A549 (cell line): ENCODE measurements around the gene FKBP6. TPM values are rescaled to one million over a fixed set of nuclear protein-coding genes. Genes with fewer than 3 reads are reported as not detected.

Source experiments
- ATAC-seq, 2 experiments: fragments of 200-7000 bp in 1 of 2; fragments of >200 bp in 1 of 2; cut with Nextera tagmentation in 1 of 2; cut with Tn5 transposase in 1 of 2; 3 replicates each; pipeline versions ENCODE4 v1.8.0 to v1.9.1; 2018 to 2020; ENCODE audit warnings: mild to moderate bottlenecking in 1 of 2, moderate library complexity in 1 of 2
- CTCF ChIA-PET: fragments of 300-600 bp; sonication (Branson Sonifier 250); formaldehyde crosslinking; extraction: SDS; loops from one replicate; lab custom pipeline; 2021; ENCODE audit warnings: antibody characterized with exemption, inconsistent platforms; lab: Yijun Ruan, JAX
- POLR2A ChIA-PET: fragments of 350-600 bp; formaldehyde crosslinking; extraction: SDS; loops from one replicate; lab custom pipeline; 2021; ENCODE audit warnings: antibody characterized with exemption, inconsistent platforms; lab: Yijun Ruan, JAX
- DNase-seq, 2 experiments: peaks; one replicate each; pipeline versions ENCODE4 v3.0.0 to v3.0.0-alpha.2; 2011 to 2016; ENCODE audit warnings: low read depth in 1 of 2, low spot score in 1 of 2
- FAIRE-seq: peaks from 2 replicates; lab custom pipeline; 2011; peaks lifted over from hg19 to GRCh38; lab: Jason Lieb, UNC
- H3K27ac ChIP-seq, 2 experiments: fragments of >200 bp; sonication (Bioruptor Twin); formaldehyde crosslinking; 3 replicates each; pipeline ENCODE4 v1.5.1; 2016 to 2017
- H3K4me1 ChIP-seq: fragments of >200 bp; sonication (Bioruptor Twin); formaldehyde crosslinking; 3 replicates; pipeline ENCODE4 v1.6.1; 2016
- H3K4me2 ChIP-seq: fragments of >200 bp; sonication (Bioruptor Twin); formaldehyde crosslinking; 3 replicates; pipeline ENCODE4 v1.6.1; 2016
- H3K4me3 ChIP-seq: fragments of >200 bp; sonication (Bioruptor Twin); formaldehyde crosslinking; 3 replicates; pipeline ENCODE4 v1.5.1; 2016
- H3K9me3 ChIP-seq: fragments of >200 bp; sonication (Bioruptor Twin); formaldehyde crosslinking; 3 replicates; pipeline ENCODE4 v1.6.1; 2016
- ATOH8 ChIP-seq: fragments of 250-450 bp; sonication (Bioruptor Pico); IDR thresholded peaks from 2 replicates; pipeline ENCODE4 v1.5.0; 2020; ENCODE audit warnings: low read depth, mild to moderate bottlenecking, moderate library complexity
- BHLHE40 ChIP-seq: IDR thresholded peaks from 2 replicates; pipeline ENCODE4 v1.6.1; 2012; ENCODE audit warnings: low read depth, low read length, inconsistent platforms
- CBX8 ChIP-seq: fragments of 200-600 bp; sonication (generic); IDR thresholded peaks from 2 replicates; pipeline ENCODE4 v1.6.1; 2016
- E2F6 ChIP-seq: IDR thresholded peaks from 2 replicates; pipeline ENCODE4 v1.6.1; 2012; ENCODE audit warnings: low read depth, borderline replicate concordance
- EHF ChIP-seq: fragments of 250-450 bp; sonication (Bioruptor Pico); IDR thresholded peaks from 2 replicates; pipeline ENCODE4 v1.5.0; 2020; ENCODE audit warnings: mild to moderate bottlenecking
- ESRRA ChIP-seq: fragments of 150-350 bp; IDR thresholded peaks from 2 replicates; pipeline ENCODE4 v1.6.1; 2014; ENCODE audit warnings: mild to moderate bottlenecking, low read length, borderline replicate concordance
- FOSB ChIP-seq: fragments of 250-450 bp; sonication (Bioruptor Pico); IDR thresholded peaks from 2 replicates; pipeline ENCODE4 v1.5.0; 2020; ENCODE audit warnings: mild to moderate bottlenecking, moderate library complexity
- FOSL2 ChIP-seq, 2 experiments: fragments of 450-650 bp in 1 of 2; fragments of >200 bp in 1 of 2; sonication (Bioruptor Twin) in 1 of 2; formaldehyde crosslinking; IDR thresholded peaks; 2 replicates each; pipeline versions ENCODE4 v1.5.0 to v1.6.1; 2016 to 2020; ENCODE audit warnings: mild to moderate bottlenecking in 1 of 2, moderate library complexity in 1 of 2
- HDAC2 ChIP-seq: fragments of 200-600 bp; sonication (generic); IDR thresholded peaks from 2 replicates; pipeline ENCODE4 v1.6.1; 2016
- HEYL ChIP-seq: fragments of 250-450 bp; sonication (Bioruptor Pico); IDR thresholded peaks from 2 replicates; pipeline ENCODE4 v1.8.0; 2021; ENCODE audit warnings: mild to moderate bottlenecking, moderate library complexity
- HMGXB4 ChIP-seq: fragments of 250-450 bp; sonication (Bioruptor Pico); IDR thresholded peaks from 2 replicates; pipeline ENCODE4 v1.5.0; 2021; ENCODE audit warnings: mild to moderate bottlenecking, moderate library complexity, borderline replicate concordance
- HOXA7 ChIP-seq: fragments of 250-450 bp; sonication (Bioruptor Pico); IDR thresholded peaks from 2 replicates; pipeline ENCODE4 v1.5.0; 2020; ENCODE audit warnings: mild to moderate bottlenecking, moderate library complexity
- KDM1A ChIP-seq: fragments of 200-600 bp; sonication (generic); IDR thresholded peaks from 2 replicates; pipeline ENCODE4 v1.6.1; 2016; ENCODE audit warnings: low read depth, mild to moderate bottlenecking
- KDM5A ChIP-seq: fragments of 200-600 bp; sonication (generic); IDR thresholded peaks from 2 replicates; pipeline ENCODE4 v1.6.1; 2016; ENCODE audit warnings: antibody characterized with exemption, mild to moderate bottlenecking
- MYC ChIP-seq: IDR thresholded peaks from 2 replicates; pipeline ENCODE4 v1.6.1; 2012; ENCODE audit warnings: mild to moderate bottlenecking, inconsistent platforms, low read length, improper control_type of control experiment, borderline replicate concordance
- NFE2L2 ChIP-seq: fragments of 150-350 bp; conservative IDR thresholded peaks from 2 replicates; pipeline ENCODE4 v1.6.1; 2014; ENCODE audit warnings: low read length
- NPAS2 ChIP-seq: fragments of 250-450 bp; sonication (Bioruptor Pico); IDR thresholded peaks from 2 replicates; pipeline ENCODE4 v1.8.0; 2022; ENCODE audit warnings: mild to moderate bottlenecking, moderate library complexity, borderline replicate concordance
- RAD21 ChIP-seq, 2 experiments: fragments of >200 bp in 1 of 2; sonication (Bioruptor Twin) in 1 of 2; formaldehyde crosslinking in 1 of 2; IDR thresholded peaks in 1 of 2; conservative IDR thresholded peaks in 1 of 2; 2 replicates in 1 of 2; 3 replicates in 1 of 2; pipeline ENCODE4 v1.6.1; 2012 to 2018; ENCODE audit warnings: inconsistent platforms in 1 of 2
- REST ChIP-seq: fragments of 200-600 bp; sonication (generic); IDR thresholded peaks from 2 replicates; pipeline ENCODE4 v1.6.1; 2016; ENCODE audit warnings: antibody characterized with exemption, mild to moderate bottlenecking, moderate library complexity
- RNF2 ChIP-seq: fragments of 200-600 bp; sonication (generic); IDR thresholded peaks from 2 replicates; pipeline ENCODE4 v1.6.1; 2016; ENCODE audit warnings: low read depth, mild to moderate bottlenecking, antibody characterized with exemption, moderate library complexity, borderline replicate concordance
- SREBF2 ChIP-seq: fragments of 450-650 bp; IDR thresholded peaks from 2 replicates; pipeline ENCODE4 v1.6.1; 2014; ENCODE audit warnings: mild to moderate bottlenecking, moderate library complexity
- TP53 ChIP-seq: fragments of 250-450 bp; sonication (Bioruptor Pico); IDR thresholded peaks from 2 replicates; pipeline ENCODE4 v1.5.0; 2021; ENCODE audit warnings: mild to moderate bottlenecking, moderate library complexity
- USF2 ChIP-seq: fragments of 450-650 bp; IDR thresholded peaks from 2 replicates; pipeline ENCODE4 v1.6.1; 2014; ENCODE audit warnings: antibody characterized with exemption
- ZNF302 ChIP-seq: fragments of 250-450 bp; sonication (Bioruptor Pico); IDR thresholded peaks from 2 replicates; pipeline ENCODE4 v1.9.0; 2021; ENCODE audit warnings: inconsistent platforms, mild to moderate bottlenecking, moderate library complexity
- WGBS: methylation state at CpG from one replicate; pipeline ENCODE4 v1.1.6; 2017; ENCODE audit errors: missing lambda C conversion rate; 5-methylcytosine and 5-hydroxymethylcytosine counted together
- polyA plus RNA-seq, 4 experiments: library from polyadenylated mRNA; depleted of rRNA in 3 of 4; stranded (reverse); fragments of >200 nt; fragmentation: RNase III in 1 of 4; extraction: RNeasy Plus Mini Kit Qiagen cat#74134 plus additional on column Dnase treatment in 1 of 4; gene quantifications; 2 replicates in 3 of 4; 3 replicates in 1 of 4; pipeline ENCODE4 v1.2.3, GENCODE V29; 2011 to 2017

FKBP6 gene
- polyA plus RNA-seq, 2 of the 4 experiments (the other 2 are of a cell fraction): 0.04 TPM; not detected in 1

- ATAC-seq (no peak), DNase-seq (no peak), FAIRE-seq (no peak)
- Histone ChIP-seq H3K4me3 (no peak overlapping the region), H3K27ac (no peak overlapping the region), H3K4me1 (no peaks in the 10 kb centered on the region), H3K4me2 (no peak overlapping the region), H3K9me3 (peaks cover 39% of the 10 kb centered on the region)
- ChIA-PET CTCF (interaction anchor here (0.7 kb wide), 1 partner anchor 45 kb away, joined by 3 read pairs; no protein-coding TSS in a partner anchor), POLR2A (interaction anchor here (0.6 kb wide), 1 partner anchor 13 kb away, joined by 4 read pairs; no protein-coding TSS in a partner anchor)
- 56% methylated on average over 4 of the region's 4 CpGs for WGBS
- TF ChIP-seq FOSL2 (IDR thresholded peaks at IDR 0.05): no peak
- no peak for TF ChIP-seq FOSL2 (CRISPR knock-in tag; IDR thresholded peaks at IDR 0.05)
- no peak for TF ChIP-seq ESRRA
- TF ChIP-seq MYC: no peak
- no peak for TF ChIP-seq HMGXB4 (CRISPR knock-in tag)
- TF ChIP-seq HEYL: no peak
- TF ChIP-seq EHF (CRISPR knock-in tag): no peak
- no peak for TF ChIP-seq TP53 (CRISPR knock-in tag)
- TF ChIP-seq ZNF302 (CRISPR knock-in tag): no peak
- TF ChIP-seq NFE2L2: no peak
- TF ChIP-seq CBX8: no peak
- no peak for TF ChIP-seq KDM5A
- no peak for TF ChIP-seq KDM1A
- TF ChIP-seq NPAS2 (CRISPR knock-in tag): no peak
- TF ChIP-seq E2F6: no peak
- TF ChIP-seq FOSB (CRISPR knock-in tag): no peak
- no peak for TF ChIP-seq BHLHE40
- TF ChIP-seq SREBF2: no peak
- no peak for TF ChIP-seq HOXA7 (CRISPR knock-in tag)
- no peak for TF ChIP-seq REST
Observed at GRCh38 chr7:73387908-73388414, 60.0 kb downstream of the FKBP6 start.

GRCh38 chr7:73391396-73391795, 63.4 kb downstream of the FKBP6 start:
- POLR2A ChIA-PET: no interaction called here

More at GRCh38 chr7:73391396-73391795, 63.4 kb downstream of the FKBP6 start:
- H3K4me3 ChIP-seq: no peak overlapping the region
- ATAC-seq (no peak), FAIRE-seq (no peak), DNase-seq (no peak)
- peaks cover 34% of the 10 kb centered on the region for H3K9me3 ChIP-seq
- CTCF ChIA-PET: interaction anchor here (0.7 to 1.1 kb wide), 2 partner anchors 9 to 67 kb away, joined by 4 to 5 read pairs; no protein-coding TSS in a partner anchor
- no peak overlapping the region for H3K27ac ChIP-seq
- H3K4me2 ChIP-seq: no peak overlapping the region
- TF ChIP-seq RNF2 (no peak), SREBF2 (no peak), ATOH8 (CRISPR knock-in tag) (no peak), USF2 (no peak), RAD21 (conservative IDR thresholded peaks at IDR 0.05 in 1 of 2, IDR thresholded peaks at IDR 0.05 in 1 of 2) (no peak), HDAC2 (no peak)
- H3K4me1 ChIP-seq: no peaks in the 10 kb centered on the region
- WGBS: 4% methylated on average over 2 of the region's 2 CpGs
